Tracheal epithelial cell (primary cell): Measurements from ENCODE around the gene ENDOV. TPM values are rescaled to one million over a fixed set of nuclear protein-coding genes. Genes with fewer than 3 reads are reported as not detected.

Experiments
- total RNA-seq: library from RNA; depleted of rRNA; stranded (reverse); fragments of >200 nt; gene quantifications from 2 replicates; pipeline ENCODE4 v1.2.1, GENCODE V29; 2014

ENDOV gene
- total RNA-seq: 16.4 and 22.2 TPM in 2 replicates

DNA sequence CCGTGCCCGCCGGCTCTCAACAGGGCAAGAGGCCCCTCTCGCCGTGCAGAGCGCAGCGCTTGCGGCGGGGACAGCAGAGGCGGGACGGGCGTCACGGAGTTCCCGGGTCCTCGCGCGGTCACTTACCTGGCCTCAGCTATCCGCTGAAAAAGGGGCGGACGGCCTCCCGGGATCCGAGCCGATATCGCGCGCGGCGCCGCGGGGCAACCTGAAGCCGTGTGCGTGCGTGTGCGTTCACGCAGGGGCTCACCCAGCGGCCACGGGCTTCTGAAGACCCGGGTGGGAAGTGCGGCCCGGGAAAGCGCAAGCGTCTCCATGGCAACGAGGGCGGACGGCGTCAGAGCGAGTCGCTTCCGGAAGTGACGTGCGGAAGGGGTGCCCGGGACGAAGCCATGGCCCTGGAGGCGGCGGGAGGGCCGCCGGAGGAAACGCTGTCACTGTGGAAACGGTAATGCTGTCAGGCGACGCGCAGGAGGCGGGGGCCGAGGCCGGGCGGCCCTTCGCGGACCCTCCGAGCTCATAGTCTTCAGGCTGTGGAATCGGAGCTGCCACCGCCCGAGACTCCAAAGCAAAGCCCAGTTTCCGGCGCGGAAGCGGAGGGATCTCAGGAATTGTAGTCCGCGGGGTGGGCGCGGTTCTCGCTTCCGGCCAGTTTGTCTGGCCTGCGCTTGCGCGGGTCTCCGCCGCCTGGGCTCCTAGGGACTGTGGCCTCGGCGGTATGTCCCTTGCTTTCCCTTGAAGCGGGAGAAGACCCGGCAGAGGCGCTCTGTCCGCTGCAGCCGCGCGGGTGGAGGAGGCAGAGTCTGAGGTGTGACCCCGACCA, at the start of gene ENDOV:
TSS of gene ENDOV (plus strand) at position 365 of the 823 bp plus-strand sequence. CDS start at position 393, 28 bp downstream.

DNA sequence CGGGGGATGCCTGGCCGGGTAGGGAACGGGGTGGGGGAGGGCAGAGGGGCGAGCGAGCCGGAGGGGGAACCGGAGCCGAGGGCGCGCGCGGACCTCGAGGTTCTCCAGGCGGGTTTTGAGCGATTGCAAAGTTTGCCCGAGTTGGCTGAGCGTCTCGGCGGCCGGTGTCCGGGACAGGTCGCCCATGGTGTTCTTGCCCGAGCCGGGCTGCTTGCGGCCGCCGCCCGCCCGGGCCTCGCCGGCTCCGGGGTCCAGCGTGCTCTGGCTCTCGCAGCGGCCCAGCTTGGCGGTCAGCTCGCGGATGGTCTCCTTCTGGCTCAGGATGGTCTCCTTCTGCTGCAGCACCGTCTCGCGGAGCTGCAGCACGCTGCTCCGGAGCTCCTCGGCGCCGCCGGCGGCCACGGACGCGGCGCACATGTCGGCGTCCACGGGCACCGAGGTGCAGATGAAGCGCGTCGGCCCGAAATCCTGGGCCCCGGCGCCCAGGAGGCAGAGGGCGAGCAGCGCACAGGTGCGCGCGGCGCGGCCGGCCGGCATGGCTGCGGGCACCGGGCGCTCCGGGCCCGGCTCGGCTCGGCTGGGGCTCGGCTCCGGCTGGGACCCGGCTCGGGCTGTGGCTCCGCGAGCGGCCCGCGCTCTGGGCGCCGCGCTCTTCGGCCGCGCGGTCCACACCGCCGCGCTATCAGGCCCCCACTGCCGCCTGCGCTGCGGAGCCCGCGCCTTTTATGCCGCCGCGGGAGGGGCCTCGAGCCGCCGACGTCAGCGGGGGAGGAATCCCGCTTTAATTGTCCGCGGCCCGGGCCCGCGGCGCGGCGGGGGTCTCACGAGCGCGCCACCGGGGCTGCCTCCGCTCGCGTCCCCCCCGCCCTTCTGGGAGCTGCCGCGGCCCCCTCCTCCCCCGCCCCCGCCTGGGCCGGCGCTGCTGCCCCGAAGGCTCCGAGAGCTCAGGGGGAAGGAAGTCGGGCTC, 61.2 kb downstream of the ENDOV start, which contains the start of gene NPTX1:
TSS of gene NPTX1 (minus strand) at position 698 of the 967 bp plus-strand sequence. CDS start at position 537, 161 bp downstream.

Other genes starting within 250 kb of the ENDOV start
- gene CARD14, start 245.1 kb upstream of the ENDOV start, total RNA-seq: 1.9 and 3.1 TPM in 2 replicates
- gene SGSH, start 194.8 kb upstream of the ENDOV start, total RNA-seq: 3.4 and 5.8 TPM in 2 replicates
- gene SLC26A11, start 194.7 kb upstream of the ENDOV start, total RNA-seq: 2.4 and 3.6 TPM in 2 replicates
- gene RNF213, start 154.3 kb upstream of the ENDOV start, total RNA-seq: 52.0 and 103 TPM in 2 replicates
- gene NPTX1, start 61.4 kb downstream of the ENDOV start, total RNA-seq: under 0.01 TPM in 1 of 2 replicates, not detected in the other
- 15.2 and 15.6 TPM in 2 replicates for gene RPTOR, start 129.7 kb downstream of the ENDOV start, total RNA-seq